Urinary bladder (tissue), 4 donors: ENCODE results near the gene STX4. TPM values are rescaled to one million over a fixed set of nuclear protein-coding genes. Genes with fewer than 3 reads are reported as not detected.

ENCODE experiments used
- DNase-seq: peaks from one replicate; pipeline ENCODE4 v3.0.0-alpha.2; 2015; ENCODE audit errors: extremely low spot score
- H3K27ac ChIP-seq: one replicate; pipeline ENCODE4 v1.5.1; 2013; ENCODE audit warnings: low read depth, mild to moderate bottlenecking, moderate library complexity
- H3K36me3 ChIP-seq: one replicate; pipeline ENCODE4 v1.6.1; 2013; ENCODE audit warnings: mild to moderate bottlenecking, moderate library complexity; ENCODE audit not compliant: insufficient read depth
- H3K4me1 ChIP-seq: one replicate; pipeline ENCODE4 v1.6.1; 2013; ENCODE audit warnings: mild to moderate bottlenecking, moderate library complexity; ENCODE audit not compliant: insufficient read depth
- H3K4me3 ChIP-seq: one replicate; pipeline ENCODE4 v1.5.1; 2013; ENCODE audit warnings: low read depth, low read length
- WGBS: extraction: QIAGEN DNeasy Blood & Tissue Kit; methylation state at CpG from one replicate; pipeline ENCODE4 v1.1.7; 2013; 5-methylcytosine and 5-hydroxymethylcytosine counted together
- polyA plus RNA-seq: library from polyadenylated mRNA; stranded (reverse); fragments of 200-250 nt; gene quantifications from one replicate; pipeline ENCODE4 v1.2.3, GENCODE V29; 2013
- total RNA-seq: library from RNA; depleted of rRNA; stranded (reverse); fragments of >200 nt; gene quantifications from one replicate; pipeline ENCODE4 v1.2.3, GENCODE V29; 2014
- donor health status: healthy with polysubstance abuse.
- donor health status: healthy.

STX4 gene
- total and polyA plus RNA-seq, 2 donors: 18.0 to 68.2 TPM

DNA sequence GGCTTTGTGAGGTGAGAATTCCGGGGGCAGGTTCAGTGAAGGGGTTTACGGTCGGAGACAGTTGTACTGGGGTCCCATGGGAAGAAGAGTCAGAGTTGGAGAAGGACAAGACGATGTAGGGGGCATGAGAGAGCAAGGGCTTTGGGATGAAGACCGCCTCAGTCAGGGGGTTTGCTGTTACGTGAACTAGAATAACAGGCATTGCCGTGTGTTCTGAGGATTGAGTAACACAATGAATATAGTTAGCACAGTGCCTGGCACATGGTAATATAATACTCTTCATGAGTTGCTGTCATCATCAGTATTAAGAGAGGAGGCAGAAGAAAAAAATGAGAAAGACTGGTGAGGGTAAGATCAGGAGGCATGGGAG, 41.4 kb downstream of the STX4 start:
- Histone ChIP-seq H3K4me3 (peak overlapping the region; percentile 92), H3K27ac (no peak overlapping the region), H3K4me1 (no peaks in the 10 kb centered on the region), H3K36me3 (peaks cover 3% of the 10 kb centered on the region)
- under 1% methylated on average over 7 of the region's 7 CpGs for WGBS
- DNase-seq: no peak

DNA sequence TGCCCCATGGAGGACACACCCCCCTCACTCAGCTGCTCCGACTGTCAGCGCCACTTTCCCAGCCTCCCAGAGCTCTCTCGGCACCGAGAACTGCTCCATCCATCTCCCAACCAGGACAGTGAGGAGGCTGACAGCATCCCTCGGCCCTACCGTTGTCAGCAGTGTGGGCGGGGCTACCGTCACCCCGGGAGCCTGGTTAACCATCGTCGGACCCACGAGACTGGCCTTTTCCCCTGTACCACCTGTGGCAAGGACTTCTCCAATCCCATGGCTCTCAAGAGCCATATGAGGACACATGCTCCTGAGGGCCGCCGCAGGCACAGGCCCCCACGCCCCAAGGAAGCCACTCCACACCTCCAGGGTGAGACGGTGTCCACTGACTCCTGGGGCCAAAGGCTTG, 43.0 kb downstream of the STX4 start:
- no peaks in the 10 kb centered on the region for H3K4me1 ChIP-seq
- no peak overlapping the region for H3K4me3 ChIP-seq
- 73% methylated on average over 16 of the region's 16 CpGs for WGBS
- DNase-seq: no peak
- H3K27ac ChIP-seq: no peak overlapping the region
- peaks cover 6% of the 10 kb centered on the region for H3K36me3 ChIP-seq

- Histone ChIP-seq H3K36me3 (peaks cover 6% of the 10 kb centered on the region), H3K4me1 (no peaks in the 10 kb centered on the region), H3K27ac (no peak overlapping the region), H3K4me3 (no peak overlapping the region)
- DNase-seq: no peak
- 95% methylated on average over 13 of the region's 13 CpGs for WGBS
Measured at GRCh38 chr16:31077024-31077423, 43.7 kb downstream of the STX4 start.

GRCh38 chr16:31077592-31078396, 44.4 kb downstream of the STX4 start:
- WGBS: 94% methylated on average over 30 of the region's 30 CpGs
- peaks cover 6% of the 10 kb centered on the region for H3K36me3 ChIP-seq

GRCh38 chr16:31078597-31079341, 45.4 kb downstream of the STX4 start:
- H3K36me3 ChIP-seq: peaks cover 8% of the 10 kb centered on the region
- no peak overlapping the region for H3K4me3 ChIP-seq
- H3K4me1 ChIP-seq: no peaks in the 10 kb centered on the region
- WGBS: 94% methylated on average over 15 of the region's 15 CpGs
- no peak for DNase-seq
- H3K27ac ChIP-seq: no peak overlapping the region

More at GRCh38 chr16:31077592-31078396, 44.4 kb downstream of the STX4 start:
- H3K4me3 ChIP-seq: no peak overlapping the region
- no peaks in the 10 kb centered on the region for H3K4me1 ChIP-seq
- H3K27ac ChIP-seq: no peak overlapping the region
- no peak for DNase-seq

- Histone ChIP-seq H3K36me3 (peaks cover 8% of the 10 kb centered on the region), H3K4me1 (no peaks in the 10 kb centered on the region), H3K27ac (no peak overlapping the region), H3K4me3 (no peak overlapping the region)
- no peak for DNase-seq
- 86% methylated on average over 13 of the region's 13 CpGs for WGBS
Measured at GRCh38 chr16:31079342-31079944, 46.1 kb downstream of the STX4 start.

DNA sequence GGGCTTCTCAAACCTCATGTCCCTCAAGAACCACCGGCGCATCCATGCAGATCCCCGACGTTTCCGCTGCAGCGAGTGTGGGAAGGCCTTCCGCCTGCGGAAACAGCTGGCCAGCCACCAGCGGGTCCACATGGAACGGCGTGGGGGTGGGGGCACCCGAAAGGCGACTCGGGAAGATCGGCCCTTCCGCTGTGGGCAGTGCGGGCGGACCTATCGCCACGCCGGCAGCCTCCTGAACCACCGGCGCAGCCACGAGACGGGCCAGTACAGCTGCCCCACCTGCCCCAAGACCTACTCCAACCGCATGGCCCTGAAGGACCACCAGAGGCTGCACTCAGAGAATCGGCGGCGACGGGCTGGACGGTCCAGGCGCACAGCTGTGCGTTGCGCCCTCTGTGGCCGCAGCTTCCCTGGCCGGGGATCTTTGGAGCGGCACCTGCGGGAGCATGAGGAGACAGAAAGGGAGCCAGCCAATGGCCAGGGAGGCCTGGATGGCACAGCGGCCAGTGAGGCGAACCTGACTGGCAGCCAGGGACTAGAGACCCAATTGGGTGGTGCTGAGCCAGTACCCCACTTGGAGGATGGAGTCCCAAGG, 46.8 kb downstream of the STX4 start:
- no peaks in the 10 kb centered on the region for H3K4me1 ChIP-seq
- H3K36me3 ChIP-seq: peaks cover 8% of the 10 kb centered on the region
- no peak overlapping the region for H3K4me3 ChIP-seq
- H3K27ac ChIP-seq: no peak overlapping the region
- DNase-seq: no peak
- 96% methylated on average over 40 of the region's 40 CpGs for WGBS

DNA sequence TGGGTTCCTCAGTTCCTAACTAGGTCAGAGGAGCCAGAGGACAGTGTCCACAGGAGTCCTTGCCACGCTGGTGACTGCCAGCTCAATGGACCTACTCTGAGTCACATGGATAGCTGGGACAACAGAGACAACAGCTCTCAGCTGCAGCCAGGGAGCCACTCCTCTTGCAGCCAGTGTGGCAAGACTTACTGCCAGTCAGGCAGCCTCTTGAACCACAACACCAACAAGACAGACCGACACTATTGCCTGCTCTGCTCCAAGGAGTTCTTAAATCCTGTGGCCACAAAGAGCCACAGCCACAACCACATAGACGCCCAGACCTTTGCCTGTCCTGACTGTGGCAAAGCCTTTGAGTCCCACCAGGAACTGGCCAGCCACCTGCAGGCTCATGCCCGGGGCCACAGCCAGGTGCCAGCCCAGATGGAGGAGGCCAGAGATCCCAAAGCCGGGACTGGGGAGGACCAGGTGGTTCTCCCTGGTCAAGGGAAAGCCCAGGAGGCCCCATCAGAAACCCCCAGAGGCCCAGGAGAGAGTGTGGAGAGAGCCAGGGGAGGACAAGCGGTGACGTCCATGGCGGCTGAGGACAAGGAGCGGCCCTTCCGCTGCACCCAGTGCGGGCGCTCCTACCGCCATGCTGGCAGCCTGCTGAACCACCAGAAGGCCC, 47.5 kb downstream of the STX4 start:
- H3K4me3 ChIP-seq: no peak overlapping the region
- no peak overlapping the region for H3K27ac ChIP-seq
- 91% methylated on average over 13 of the region's 13 CpGs for WGBS
- no peaks in the 10 kb centered on the region for H3K4me1 ChIP-seq
- peaks cover 8% of the 10 kb centered on the region for H3K36me3 ChIP-seq
- no peak for DNase-seq

GRCh38 chr16:31081428-31082351, 48.3 kb downstream of the STX4 start:
- H3K27ac ChIP-seq: no peak overlapping the region
- no peak for DNase-seq
- no peaks in the 10 kb centered on the region for H3K4me1 ChIP-seq
- 85% methylated on average over 26 of the region's 26 CpGs for WGBS
- H3K4me3 ChIP-seq: no peak overlapping the region
- peaks cover 8% of the 10 kb centered on the region for H3K36me3 ChIP-seq

DNA sequence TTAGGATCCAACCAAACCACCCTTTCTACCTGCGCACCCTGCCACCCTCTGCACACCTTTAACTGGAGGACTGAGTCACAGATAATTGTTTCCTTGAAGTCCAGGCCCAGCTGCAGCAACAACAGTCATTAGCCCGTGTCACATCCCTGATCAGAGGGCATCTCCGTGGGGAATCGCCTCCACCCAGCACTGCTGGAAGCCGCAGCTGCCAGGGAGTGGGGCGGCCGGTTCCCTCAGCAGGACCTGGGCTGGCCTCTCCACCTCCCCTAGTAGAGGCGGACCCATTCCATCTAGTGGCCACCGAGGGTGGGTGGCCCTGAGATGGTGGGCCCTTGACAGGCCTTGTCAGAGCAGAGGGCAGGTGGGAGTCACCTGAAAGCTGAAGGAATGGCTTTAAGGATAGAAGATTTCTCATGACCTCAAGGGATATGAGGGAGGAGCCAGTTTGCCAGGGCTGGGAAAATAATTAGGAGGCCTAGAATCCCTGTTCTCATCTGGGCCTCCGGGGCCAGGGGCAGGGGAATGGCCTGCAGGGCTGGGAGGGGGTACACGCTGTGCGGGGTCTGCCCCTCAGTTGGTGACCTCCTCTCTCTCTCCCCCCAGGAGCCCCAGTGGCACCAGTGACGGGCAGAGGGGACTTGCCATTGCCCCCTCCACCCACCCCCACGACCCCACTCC, 49.1 kb downstream of the STX4 start:
- Histone ChIP-seq H3K4me1 (no peaks in the 10 kb centered on the region), H3K27ac (no peak overlapping the region), H3K4me3 (no peak overlapping the region), H3K36me3 (peaks cover 8% of the 10 kb centered on the region)
- WGBS: 80% methylated on average over 14 of the region's 14 CpGs
- DNase-seq: no peak

GRCh38 chr16:31083081-31083480, 49.7 kb downstream of the STX4 start:
- 68% methylated on average over 9 of the region's 9 CpGs for WGBS
- H3K4me1 ChIP-seq: no peaks in the 10 kb centered on the region
- H3K27ac ChIP-seq: no peak overlapping the region
- H3K4me3 ChIP-seq: no peak overlapping the region
- peaks cover 7% of the 10 kb centered on the region for H3K36me3 ChIP-seq
- no peak for DNase-seq

GRCh38 chr16:31083556-31083955, 50.2 kb downstream of the STX4 start:
- DNase-seq: no peak
- H3K4me1 ChIP-seq: no peaks in the 10 kb centered on the region
- WGBS: 71% methylated on average over 5 of the region's 5 CpGs
- no peak overlapping the region for H3K4me3 ChIP-seq
- H3K36me3 ChIP-seq: peaks cover 5% of the 10 kb centered on the region
- no peak overlapping the region for H3K27ac ChIP-seq
